ENCODE results near the gene TBC1D5.

GRCh38 chr3:17749281-17749680 lies 6.8 kb upstream of the TBC1D5 start:
- TF ChIP-seq CTCF (IDR thresholded peaks at IDR 0.05) = no peak
- no peak for TF ChIP-seq POLR2A (IDR thresholded peaks at IDR 0.05)
- no peak for TF ChIP-seq POLR2AphosphoS5 (IDR thresholded peaks at IDR 0.05; ENCODE audit: insufficient read depth in 1 of 2, low read depth in 1 of 2)

All from vagina (tissue), 2 donors.